GM12872 (cell line): Measurements from ENCODE around the gene B3GNT9.

ENCODE experiments used
- CTCF ChIP-seq: IDR thresholded peaks from 3 replicates; pipeline ENCODE4 v1.5.1; 2011; ENCODE audit warnings: low read depth, mild to moderate bottlenecking, low read length, moderate library complexity; ENCODE audit not compliant: insufficient read depth

The B3GNT9 gene

GRCh38 chr16:67195676-67196075 lies 44.9 kb upstream of the B3GNT9 start:
- no peak for TF ChIP-seq CTCF

DNA sequence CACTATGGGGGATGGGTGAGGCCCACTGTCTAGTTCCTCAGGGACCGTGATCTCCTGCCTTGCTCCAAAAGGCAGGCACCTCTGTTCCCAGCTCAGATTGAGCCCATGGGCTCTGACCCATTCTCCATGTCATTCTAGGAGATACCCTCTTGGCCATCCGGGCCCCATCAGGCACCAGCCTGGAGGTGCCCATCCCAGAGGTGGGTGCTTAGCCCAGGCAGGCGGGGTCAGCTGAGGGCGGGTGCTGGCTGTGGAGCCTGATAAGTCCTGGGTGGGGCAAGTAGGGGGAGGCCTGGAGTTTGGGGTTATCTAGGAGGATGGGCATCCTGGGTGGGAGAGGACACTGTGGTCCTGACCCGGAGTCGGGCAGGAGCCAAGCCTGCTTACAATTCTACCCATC lies 43.5 kb upstream of the B3GNT9 start:
- no peak for TF ChIP-seq CTCF

- no peak for TF ChIP-seq CTCF
Measured at GRCh38 chr16:67193536-67193935, 42.7 kb upstream of the B3GNT9 start.

- no peak for TF ChIP-seq CTCF
Measured at GRCh38 chr16:67192781-67193361, 42.1 kb upstream of the B3GNT9 start.

- TF ChIP-seq CTCF, result no peak
Measured at GRCh38 chr16:67191995-67192681, 41.3 kb upstream of the B3GNT9 start, which contains the start of gene E2F4. Gene E2F4, plus strand, starts transcription at chr16:67192155. Its CDS starts 73 bp downstream, at chr16:67192228.

DNA sequence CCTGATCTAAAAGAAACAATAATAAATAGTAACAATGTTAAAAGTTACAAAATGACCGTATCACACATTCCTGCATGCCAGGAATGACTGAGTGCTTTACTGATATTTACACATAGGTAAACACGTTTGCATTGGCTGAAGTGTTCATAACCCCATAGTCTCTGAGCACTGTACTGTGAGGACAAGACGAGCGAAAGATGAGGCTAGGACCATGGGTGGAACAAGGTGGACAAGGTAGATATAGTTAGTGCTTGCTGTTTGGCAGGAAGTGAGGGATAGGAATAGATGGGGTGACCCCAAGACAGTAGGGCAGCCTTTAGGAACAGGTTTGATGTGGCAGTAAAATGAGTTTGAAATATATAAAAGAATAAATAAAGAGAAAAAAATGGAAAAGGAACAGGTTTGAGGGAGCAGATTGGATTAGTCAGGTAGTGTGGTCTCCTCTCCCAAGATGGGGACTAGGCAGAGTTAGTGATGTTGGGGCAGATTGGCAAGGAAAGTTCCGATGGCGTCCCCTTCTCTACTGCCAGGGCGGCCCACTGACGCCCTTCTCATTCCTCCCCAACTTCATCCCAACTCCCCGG lies 40.7 kb upstream of the B3GNT9 start:
- TF ChIP-seq CTCF, result no peak

DNA sequence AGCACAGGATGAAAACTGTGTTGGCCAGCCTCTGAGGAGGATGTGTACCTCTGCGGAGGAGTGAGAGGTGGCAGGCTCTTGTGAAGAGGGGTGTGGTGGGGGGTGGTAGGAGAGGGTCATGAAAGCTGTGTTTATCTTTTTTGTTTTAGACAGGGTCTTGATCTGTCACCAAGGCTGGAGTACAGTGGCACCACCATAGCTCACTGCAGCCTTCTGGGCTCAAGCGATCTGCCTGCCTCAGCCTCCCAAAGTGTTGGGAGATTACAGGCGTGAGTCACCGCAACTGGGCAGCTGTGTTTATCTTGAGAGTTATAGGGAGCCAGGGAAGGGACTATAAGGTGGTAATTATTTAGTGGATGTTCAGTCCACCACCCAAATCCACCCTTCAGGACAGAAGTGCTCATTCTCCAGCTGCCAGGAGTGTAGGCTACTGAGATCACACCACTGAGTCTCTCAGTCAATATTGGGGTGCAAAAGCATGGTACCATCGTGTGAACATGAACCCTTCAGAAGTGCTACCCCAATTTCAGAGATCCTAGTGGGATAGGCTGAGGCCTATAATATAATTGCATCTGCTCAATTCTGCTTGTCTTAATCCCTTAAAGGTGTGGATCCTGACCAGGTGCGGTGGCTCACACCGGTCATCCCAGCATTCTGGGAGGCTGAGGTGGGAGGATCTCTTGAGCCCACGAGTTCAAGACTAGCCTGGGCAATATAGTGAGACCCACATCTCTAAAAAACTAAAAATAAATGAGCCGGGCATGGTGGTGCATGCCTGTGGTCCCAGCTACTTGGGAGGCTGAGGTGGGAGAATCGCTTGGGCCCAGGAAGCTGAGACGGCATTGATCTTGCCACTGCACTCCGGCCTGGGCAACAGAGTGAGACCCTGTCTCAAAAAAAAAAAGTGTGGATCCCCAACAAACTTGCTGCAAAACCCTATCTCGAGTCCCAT lies 39.9 kb upstream of the B3GNT9 start:
- TF ChIP-seq CTCF, result no peak
